HG03139 (cell line): ENCODE results near the gene SLC35B2.
"Not testable (repeated sequence)": the region's sequence is repeated elsewhere in the genome, so short reads cannot be mapped to it uniquely, and the experiment has no call there.

Experiments
- ATAC-seq: cut with Tn5 transposase; IDR thresholded peaks from one replicate; pipeline ENCODE4 v1.9.1; 2021; ENCODE audit not compliant: unreplicated experiment

The SLC35B2 gene

DNA sequence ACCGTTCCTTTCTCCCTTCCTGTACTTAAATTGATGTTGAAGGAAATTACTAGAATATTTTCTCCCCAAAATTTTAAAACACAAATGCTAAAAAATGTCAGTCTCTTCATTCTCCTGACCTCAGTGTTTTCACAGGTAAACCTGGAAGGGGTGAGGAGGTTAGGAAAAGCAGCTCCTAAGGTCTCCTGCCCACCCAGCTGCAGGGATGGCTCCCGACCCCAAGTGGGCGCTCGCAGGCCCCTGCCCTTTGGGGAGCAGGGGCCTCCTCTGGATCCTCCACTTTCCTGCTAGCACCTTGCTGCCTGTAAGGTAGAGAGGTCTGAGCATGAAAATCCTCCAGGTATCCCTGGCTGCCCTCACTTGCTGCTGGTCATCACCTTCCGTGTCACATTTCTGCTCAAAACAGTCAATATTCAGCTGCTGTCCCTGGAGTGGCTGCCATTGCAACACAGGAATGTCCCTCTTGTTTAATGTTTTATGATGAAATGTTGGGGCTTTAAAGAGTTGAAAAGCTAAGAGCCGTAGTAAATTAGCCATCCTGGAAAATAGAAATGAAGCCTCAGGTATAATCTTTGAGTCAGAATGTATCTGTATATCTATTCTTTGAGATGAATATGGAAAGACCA is 21.3 kb downstream of the SLC35B2 start:
- no peak for ATAC-seq

DNA sequence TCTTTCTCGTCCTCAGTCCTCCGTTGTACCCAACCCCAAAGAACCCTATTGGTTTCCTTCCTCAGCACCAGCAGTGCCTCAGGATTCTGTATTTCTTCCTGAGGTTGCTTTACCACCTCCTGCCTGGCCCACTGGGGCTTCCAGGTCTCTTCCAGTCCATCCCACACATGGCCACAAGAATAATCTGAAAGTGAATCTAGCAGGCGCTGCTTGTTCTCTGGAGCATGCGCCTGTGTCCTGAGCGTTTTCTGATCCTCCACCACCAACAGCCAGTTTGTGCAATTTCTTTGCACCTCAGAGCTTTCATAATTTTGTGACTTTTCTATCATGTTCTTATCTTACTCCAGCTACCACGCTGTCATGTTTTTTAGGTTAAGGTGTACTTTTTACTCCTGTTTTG is 22.1 kb downstream of the SLC35B2 start:
- ATAC-seq, result no peak

DNA sequence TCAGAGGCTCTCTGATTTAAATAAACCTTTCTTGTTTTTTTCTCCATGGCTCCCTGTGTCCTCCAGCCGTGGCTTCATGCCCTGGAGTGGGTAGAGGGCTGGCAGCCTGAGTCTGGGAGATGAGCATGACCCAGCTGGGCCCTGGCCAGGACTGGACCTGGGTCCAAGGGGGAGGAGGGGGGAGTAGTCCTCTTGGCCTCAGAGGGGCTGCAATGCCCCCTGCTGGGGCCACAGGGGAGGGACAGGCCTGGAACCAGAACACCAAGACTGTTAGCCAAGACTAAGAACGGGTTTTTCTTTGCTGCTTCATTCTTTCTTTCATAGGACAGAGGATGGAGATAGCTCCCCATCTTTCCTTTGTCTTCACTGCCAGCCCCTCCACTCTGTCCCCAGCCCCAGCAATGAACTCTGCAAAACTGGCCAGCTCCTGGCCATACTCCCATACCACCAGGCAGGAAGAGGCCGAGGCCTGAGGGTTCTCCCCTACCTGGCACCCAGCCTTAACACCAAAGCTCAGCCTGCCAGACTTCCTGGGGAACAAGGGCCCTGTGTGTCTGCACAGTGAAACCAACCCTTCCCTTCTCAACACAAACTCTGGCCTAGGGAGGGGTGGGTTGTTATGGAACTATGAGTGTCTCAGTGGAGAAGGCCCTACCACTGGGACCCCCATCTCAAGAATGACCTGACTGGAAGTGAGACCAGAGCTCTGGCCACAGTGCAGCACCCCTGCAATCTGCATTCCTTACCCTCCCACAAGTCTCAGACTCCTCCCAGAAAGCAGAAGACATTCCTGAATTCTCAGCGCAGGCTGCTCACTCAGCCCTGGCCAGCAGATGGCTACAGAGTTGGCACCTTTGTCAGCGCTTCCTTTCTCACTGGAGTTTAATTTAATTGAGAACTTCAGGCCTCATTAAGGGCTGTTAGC is 23.0 kb downstream of the SLC35B2 start:
- no peak for ATAC-seq

DNA sequence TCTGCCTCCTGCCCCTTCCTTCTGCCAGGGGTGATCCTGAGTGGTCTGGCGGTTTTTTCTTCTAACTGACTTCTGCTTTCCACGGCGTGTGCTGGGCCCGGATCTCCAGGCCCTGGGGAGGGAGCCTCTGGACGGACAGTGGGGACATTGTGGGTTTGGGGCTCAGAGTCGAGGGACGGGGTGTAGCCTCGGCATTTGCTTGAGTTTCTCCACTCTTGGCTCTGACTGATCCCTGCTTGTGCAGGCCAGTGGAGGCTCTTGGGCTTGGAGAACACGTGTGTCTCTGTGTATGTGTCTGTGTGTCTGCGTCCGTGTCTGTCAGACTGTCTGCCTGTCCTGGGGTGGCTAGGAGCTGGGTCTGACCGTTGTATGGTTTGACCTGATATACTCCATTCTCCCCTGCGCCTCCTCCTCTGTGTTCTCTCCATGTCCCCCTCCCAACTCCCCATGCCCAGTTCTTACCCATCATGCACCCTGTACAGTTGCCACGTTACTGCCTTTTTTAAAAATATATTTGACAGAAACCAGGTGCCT is 23.7 kb downstream of the SLC35B2 start:
- no peak for ATAC-seq

DNA sequence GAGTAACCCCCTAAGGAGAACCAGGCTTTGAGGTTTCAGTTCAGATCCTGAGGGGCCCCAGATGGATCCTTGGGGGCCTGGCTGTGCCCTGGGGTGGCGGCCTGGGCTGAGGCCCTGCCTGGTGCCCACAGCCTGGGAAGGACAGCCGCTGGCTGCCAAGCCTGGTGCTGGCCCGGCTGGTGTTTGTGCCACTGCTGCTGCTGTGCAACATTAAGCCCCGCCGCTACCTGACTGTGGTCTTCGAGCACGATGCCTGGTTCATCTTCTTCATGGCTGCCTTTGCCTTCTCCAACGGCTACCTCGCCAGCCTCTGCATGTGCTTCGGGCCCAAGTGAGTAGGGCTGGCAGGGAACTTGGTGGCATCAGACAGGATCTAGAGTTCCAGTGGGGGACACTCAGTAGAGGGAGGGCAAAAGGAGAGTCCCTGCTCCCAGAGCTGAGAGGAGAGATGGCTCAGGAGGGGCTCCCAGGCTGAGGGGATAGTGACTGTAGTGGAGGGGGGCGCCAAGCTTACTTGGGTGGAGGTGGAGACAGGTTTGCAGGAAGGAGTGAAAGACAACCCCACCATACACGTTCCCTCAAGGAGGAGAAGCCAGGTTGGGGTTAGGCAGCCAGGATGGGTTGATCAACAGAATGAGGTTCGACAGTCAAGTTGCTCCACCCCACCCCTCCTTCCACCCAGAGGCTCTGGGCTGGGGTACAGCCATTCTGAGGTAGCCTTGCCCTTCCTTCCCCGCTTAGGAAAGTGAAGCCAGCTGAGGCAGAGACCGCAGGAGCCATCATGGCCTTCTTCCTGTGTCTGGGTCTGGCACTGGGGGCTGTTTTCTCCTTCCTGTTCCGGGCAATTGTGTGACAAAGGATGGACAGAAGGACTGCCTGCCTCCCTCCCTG is 24.4 kb downstream of the SLC35B2 start:
- ATAC-seq, result no peak

DNA sequence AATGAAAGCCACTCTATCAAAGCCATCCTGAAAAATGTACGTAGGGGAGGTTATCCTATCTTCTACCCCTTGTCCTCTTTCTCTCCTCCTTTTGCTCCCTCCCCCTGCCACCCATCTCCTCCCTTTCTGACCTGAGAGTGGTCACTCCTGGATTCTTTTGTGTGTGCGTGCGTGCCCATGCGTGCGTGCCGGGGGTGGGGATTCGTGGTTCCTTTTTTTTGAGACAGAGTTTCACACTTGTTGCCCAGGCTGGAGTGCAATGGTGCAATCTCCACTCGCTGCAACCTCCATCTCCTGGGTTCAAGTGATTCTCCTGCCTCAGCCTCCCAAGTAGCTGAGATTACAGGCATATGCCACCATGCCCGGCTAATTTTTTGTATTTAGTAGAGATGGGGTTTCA is 25.9 kb downstream of the SLC35B2 start:
- not testable (repeated sequence) for ATAC-seq

DNA sequence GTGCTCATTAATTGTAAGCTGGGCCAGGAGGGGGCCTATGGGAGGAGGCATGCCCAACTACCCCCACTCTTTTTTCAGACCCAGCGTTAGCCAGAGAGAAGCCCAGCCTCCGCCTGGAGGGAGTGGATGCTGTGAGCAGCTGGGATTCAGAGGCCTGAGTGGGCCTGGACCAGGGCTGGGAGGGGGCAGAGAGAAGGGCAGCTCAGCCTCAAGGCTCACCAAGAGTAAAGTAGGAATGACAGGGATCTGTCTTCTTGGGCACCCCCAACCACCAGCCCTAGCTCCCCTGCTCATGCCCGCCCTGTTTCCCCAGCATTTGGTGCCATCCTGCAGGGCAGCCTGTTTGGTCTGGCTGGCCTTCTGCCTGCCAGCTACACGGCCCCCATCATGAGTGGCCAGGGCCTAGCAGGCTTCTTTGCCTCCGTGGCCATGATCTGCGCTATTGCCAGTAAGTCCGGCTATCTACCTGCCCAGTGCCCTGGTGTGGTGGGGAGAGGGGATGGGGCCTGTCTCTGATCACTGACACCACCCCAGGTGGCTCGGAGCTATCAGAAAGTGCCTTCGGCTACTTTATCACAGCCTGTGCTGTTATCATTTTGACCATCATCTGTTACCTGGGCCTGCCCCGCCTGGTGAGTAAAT is 27.2 kb downstream of the SLC35B2 start:
- no peak for ATAC-seq

DNA sequence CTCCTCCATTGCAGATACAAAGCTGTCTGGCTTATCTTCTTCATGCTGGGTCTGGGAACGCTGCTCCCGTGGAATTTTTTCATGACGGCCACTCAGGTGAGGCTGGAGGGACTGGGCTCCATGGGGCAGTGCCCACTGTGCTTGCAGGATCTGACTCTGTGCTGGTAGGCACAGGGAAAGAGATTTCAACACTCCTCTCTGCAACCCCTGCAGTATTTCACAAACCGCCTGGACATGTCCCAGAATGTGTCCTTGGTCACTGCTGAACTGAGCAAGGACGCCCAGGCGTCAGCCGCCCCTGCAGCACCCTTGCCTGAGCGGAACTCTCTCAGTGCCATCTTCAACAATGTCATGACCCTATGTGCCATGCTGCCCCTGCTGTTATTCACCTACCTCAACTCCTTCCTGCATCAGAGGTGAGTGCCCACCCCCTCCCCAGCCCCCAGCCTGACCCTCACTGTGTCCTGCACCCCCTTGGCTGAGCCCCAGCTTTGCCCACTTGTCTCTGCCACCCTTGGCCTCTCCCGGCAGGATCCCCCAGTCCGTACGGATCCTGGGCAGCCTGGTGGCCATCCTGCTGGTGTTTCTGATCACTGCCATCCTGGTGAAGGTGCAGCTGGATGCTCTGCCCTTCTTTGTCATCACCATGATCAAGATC is 27.8 kb downstream of the SLC35B2 start:
- ATAC-seq, result no peak

DNA sequence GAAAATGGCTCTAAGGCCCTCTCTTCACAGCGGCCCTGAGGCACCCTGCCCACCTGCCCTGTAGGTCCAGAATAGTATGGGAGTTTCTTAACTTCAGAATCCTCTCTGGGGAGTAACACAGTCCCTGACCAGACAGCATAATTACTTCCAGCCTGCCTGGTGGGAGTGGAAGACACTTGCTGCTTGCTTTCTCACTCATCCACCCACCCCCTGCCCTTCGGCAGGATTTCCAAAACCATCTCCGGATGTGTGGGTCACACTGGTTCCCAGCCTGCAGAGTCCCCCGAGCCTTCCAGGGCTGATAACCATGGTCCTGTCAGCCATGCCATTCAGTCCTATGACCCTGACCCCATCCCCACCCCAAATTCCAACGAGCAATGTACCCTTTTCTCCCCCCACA is 28.5 kb downstream of the SLC35B2 start:
- no peak for ATAC-seq

DNA sequence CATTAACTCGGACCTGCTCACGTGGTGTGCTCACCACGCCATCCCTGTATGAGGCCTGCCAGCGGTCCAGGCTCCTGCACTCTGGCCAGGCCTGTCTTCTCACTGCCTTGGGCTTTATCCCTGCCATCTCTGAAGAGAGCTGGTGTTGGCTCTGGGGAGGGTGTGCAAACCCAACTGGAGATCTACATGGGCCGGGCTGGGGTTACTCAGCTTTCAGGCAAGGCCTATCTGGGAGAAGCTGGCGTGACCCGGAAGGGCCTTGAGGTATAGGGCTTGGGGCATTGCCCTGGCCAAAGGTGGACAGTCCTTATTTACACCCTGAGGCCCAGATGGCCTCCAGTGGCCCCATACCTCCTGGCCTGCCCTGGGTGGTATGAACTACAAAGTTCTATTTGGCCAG is 28.9 kb downstream of the SLC35B2 start:
- ATAC-seq, result no peak

DNA sequence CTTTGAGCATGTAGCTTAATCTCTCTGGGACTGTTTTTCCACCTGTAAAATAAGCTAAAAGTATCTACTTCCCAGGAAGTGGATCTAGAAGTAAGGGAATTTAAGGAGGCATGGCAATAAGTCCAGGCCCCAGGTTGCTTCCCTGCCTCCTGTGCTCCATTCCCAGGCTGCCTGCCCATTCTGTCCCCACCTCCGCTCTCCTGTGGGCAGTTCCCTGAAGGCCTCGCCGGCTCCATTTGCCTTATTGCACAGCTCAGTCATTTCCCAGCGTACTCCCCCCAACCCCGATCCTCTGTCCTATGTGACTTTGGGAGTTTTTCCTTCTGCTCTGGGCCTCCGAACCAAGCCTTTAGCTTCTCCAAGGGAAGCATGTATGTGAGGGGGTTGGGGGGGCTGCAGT is 29.3 kb downstream of the SLC35B2 start:
- no peak for ATAC-seq

DNA sequence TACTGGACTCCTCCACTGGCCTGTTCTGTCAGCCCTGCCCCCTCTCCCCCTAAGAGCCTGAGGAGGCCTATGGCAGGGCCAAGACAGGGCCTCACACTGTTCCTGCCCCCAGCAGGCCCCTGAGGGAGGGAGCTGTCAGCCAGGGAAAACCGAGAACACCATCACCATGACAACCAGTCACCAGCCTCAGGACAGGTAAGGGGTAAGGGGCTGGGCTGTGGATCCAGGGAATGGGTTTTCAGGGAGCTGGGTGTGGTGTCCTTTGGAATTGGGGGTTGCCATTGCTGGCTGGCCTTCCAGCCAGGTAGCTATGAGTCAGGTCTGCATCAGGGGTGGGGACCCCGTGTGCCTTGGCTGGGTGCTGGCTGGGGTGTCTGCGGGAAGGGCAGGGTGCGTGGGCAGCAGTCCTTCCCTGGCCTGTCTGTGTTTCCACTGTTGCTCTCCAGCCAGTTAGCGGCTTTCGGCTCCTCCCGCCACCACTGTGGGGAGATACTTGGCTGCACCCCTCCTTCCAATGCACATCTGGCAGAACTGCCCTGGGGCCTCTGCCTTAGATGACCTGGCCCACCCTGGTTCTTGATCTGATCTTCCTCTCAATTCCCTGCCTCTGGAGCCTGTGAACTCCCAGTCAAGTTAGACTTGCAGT is 30.1 kb downstream of the SLC35B2 start:
- ATAC-seq, result no peak

DNA sequence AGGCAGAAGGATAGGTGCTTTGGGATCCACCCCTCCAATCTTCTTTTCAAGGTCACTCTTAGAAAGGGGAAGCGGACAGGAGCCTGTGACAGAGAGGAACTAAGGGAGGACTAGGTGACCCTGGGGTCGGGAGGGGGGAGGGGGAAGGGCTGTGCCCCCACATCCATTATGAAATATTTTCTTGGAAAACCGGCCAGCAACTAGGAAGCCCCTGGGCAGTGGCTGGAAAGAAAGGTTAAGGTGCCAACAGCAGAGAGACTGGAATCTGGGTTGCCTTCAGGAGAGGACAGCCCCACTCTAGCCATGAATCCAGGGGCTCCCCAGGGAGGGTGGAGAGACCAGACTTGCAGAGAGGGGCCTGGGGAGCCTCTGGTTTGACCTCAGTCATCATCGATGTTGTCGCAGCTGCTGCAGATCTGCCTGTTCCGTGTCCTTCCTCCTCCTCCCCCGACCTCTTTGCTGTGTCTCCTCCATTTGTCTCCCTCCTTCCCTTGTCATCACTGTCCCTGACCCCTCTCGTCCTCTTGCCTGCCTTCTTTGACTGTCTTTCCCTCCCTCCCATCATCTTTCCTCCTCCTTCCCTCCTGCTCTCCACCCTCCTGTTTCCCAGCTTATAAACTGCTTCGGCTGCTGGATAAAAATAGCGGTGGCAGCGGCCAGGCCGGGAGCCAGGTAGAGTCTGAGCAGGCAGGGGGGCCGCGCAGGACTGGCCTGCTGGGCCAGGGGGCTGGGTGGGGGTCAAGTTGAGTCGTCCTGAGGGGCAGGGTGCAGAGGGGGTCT is 30.8 kb downstream of the SLC35B2 start:
- no peak for ATAC-seq

DNA sequence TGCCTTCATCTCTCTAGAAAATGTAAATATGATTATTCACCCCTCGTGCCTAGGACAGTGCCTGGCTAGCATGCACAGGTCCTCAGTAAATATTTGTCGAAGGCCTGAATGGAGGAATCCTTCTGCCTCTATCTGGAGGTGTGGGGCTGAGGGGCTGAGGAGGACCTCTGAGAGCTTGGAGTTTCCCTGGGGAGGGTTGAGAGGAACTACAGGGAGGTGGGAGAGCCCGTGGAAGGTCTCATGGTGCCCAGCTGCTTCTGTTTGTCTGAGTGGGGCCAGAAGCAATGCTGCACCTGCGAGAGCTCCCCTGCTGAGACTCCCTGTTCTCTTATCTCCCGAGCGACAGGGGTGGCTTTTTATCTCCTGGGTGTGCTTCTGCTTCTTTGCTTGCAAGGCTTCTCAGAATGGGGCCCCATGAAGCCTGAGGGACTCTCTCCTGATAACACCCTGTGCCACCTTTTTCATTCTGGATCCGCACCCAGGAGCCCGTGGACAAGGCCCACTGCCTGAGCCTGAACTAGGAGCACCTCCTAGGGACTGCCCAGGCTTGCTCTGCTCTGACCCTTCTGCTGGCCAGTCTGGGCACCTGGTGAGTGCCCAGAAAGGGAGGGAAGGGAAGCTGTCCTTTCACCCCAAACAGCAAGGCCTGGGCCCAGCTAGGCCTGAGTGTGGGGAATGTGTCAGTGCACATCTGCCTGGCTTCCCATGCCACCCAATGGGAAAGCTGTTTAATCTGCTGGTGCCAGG is 31.6 kb downstream of the SLC35B2 start:
- no peak for ATAC-seq

DNA sequence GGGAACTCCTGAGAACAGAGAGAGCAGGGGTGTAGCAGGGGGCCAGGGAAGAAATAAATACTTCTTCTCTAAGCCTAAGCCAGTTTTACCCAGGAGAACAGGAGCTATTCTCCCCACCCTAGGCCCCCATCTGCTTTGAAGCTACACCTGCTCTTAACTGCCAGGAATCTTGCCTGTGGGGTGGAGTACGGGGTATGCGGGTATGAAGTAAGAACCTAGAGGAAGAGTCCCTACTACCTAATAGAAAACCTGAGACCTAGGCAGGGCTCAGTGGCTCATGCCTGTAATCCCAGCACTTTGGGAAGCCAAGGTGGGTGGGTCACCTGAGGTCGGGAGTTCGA is 32.4 kb downstream of the SLC35B2 start:
- no peak for ATAC-seq

DNA sequence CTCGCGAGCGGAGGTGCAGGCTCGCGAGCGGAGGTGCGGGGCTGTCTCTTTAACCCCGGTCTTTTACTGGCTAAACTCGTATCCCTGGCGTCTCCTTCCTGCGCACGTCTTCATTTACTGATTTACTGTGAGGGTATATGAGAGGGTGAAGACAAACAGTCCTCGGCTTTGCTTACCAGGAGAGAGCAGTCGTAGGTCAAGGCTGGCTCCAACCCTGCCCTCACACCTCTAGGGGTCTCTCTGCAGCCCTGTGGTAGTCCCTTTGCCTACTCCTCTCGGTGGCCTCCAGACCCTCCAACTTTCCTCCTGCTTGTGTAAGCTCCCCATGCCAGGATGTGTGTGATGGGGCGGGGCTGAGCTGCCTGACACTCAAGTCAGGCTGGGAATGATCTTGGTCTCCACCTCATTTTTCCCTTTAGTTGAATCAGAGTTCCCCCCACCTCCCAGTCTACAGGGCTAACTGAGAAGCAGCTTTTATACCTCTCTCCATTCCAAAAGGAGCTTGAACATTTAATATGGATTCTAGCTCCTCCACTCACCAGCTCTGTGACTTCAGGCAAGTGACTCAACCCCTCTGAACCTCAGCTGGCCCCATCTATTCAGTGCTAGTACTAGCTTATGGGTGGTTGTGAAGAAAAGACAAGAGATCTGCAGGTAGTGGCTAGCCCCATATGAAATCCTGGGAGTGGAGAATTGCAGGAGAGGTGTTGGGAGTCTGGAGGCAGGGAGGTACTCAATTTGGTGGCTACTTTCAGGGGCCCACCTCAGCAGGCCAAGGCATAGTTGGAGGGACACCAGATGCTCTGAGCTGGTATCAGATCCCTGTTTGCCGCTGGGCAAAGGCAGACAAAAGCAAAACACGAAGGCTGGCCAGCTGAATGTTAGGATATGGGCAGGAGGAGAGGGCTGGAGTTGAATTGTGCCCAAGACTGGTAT is 33.0 kb downstream of the SLC35B2 start:
- no peak for ATAC-seq

DNA sequence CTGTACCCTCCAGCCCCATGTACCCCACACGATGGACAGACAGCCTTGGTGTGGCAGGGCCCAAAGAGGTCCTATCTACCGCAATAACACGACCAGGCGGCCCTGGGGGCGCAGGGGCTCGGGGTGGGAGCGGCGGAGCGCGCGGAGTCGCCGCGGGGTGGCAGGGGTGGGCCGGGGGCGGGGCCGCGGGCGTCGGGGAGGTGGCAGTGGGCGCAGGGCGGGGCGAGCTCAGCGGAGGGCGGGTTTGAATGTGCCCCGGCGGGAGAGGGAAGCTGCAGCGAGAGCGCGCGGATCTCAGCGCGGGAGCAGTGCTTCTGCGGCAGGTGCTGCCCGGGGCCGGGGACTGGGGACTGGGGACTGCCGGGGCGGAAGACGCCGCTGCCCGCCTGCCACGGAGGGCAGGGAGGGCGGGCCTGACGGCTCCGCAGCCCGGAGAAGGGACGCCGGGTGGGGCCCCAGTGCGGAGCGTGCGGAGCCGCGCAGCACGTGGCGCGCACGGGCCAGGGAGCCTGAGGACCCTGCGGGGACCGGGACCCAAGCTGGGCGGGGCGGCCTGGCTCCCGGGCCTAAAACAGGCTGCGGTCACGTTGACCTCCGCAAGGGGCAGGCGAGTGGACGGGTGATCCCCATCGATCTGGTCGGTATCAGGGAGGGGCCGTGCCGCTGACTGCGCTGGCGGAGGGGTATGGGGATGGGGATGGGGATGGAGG is 33.9 kb downstream of the SLC35B2 start, which contains the start of gene SLC29A1:
Gene SLC29A1, plus strand, starts transcription at position 277 of the 710 bp plus-strand sequence. CDS start 3,719 bp downstream, outside the sequence.
- no peak for ATAC-seq
